Smooth muscle cell (in vitro differentiated cells): ENCODE measurements around the gene GNGT2. TPM values are rescaled to one million over a fixed set of nuclear protein-coding genes. Genes with fewer than 3 reads are reported as not detected.
"Not testable (repeated sequence)": the region's sequence is repeated elsewhere in the genome, so short reads cannot be mapped to it uniquely, and the experiment has no call there.

ENCODE experiments used
- DNase-seq: peaks from one replicate; lab custom pipeline; 2025; ENCODE audit not compliant: unreplicated experiment; lab: John Stamatoyannopoulos, UW
- H2AFZ ChIP-seq: fragments of 200-600 bp; sonication (generic); 2 replicates; pipeline ENCODE4 v1.6.0; 2016; ENCODE audit warnings: antibody characterized with exemption, low read depth, mild to moderate bottlenecking
- H3F3A ChIP-seq: fragments of 200-600 bp; sonication (generic); 2 replicates; pipeline ENCODE4 v1.6.0; 2017; ENCODE audit warnings: antibody characterized with exemption, low read depth
- H3K27ac ChIP-seq: fragments of 200-600 bp; sonication (generic); 2 replicates; pipeline ENCODE4 v1.5.1; 2016; ENCODE audit warnings: low read depth, mild to moderate bottlenecking
- H3K27me3 ChIP-seq: fragments of 200-600 bp; sonication (generic); 2 replicates; pipeline ENCODE4 v1.6.1; 2016; ENCODE audit warnings: low read depth, mild to moderate bottlenecking
- H3K36me3 ChIP-seq: fragments of 200-600 bp; sonication (generic); 2 replicates; pipeline ENCODE4 v1.5.1; 2016; ENCODE audit warnings: low read depth
- H3K4me1 ChIP-seq: fragments of 200-600 bp; sonication (generic); 2 replicates; pipeline ENCODE4 v1.5.1; 2016; ENCODE audit warnings: low read depth
- H3K4me2 ChIP-seq: fragments of 200-600 bp; sonication (generic); 2 replicates; pipeline ENCODE4 v1.6.0; 2016; ENCODE audit warnings: mild to moderate bottlenecking
- H3K4me3 ChIP-seq: fragments of 200-600 bp; sonication (generic); 2 replicates; pipeline ENCODE4 v1.5.1; 2016; ENCODE audit warnings: mild to moderate bottlenecking
- H3K79me2 ChIP-seq: fragments of 200-600 bp; sonication (generic); 2 replicates; pipeline ENCODE4 v1.6.0; 2016; ENCODE audit warnings: low read depth, mild to moderate bottlenecking
- H3K9ac ChIP-seq: fragments of 200-600 bp; sonication (generic); 2 replicates; pipeline ENCODE4 v1.6.0; 2016; ENCODE audit warnings: low read depth
- H3K9me3 ChIP-seq: fragments of 200-600 bp; sonication (generic); replicated peaks from 2 replicates; pipeline ENCODE4 v1.5.1; 2016; ENCODE audit warnings: low read depth
- H4K20me1 ChIP-seq: fragments of 200-600 bp; sonication (generic); 2 replicates; pipeline ENCODE4 v1.6.0; 2016; ENCODE audit warnings: low read depth
- CTCF ChIP-seq: fragments of 200-600 bp; sonication (generic); IDR thresholded peaks from 2 replicates; pipeline ENCODE4 v1.5.1; 2017; ENCODE audit warnings: borderline replicate concordance, mild to moderate bottlenecking, antibody characterized with exemption; ENCODE audit not compliant: insufficient read depth, poor library complexity, severe bottlenecking
- WGBS: methylation state at CpG from one replicate; pipeline ENCODE4 v1.1.7; 2016; ENCODE audit warnings: low lambda C conversion rate; 5-methylcytosine and 5-hydroxymethylcytosine counted together
- polyA plus RNA-seq: library from polyadenylated mRNA; unstranded; fragments of >200 nt; fragmentation: Nextera tagmentation; extraction: Ambion mirVana; gene quantifications from 2 replicates; pipeline ENCODE4 v1.2.1, GENCODE V29; 2016
- total RNA-seq: library from RNA; depleted of rRNA; stranded (reverse); fragments of >200 nt; gene quantifications from 2 replicates; pipeline ENCODE4 v1.2.3, GENCODE V29; 2014

The GNGT2 gene
- total and polyA plus RNA-seq, 2 experiments from 2014 or later, result 0.75 to 0.81 TPM

GRCh38 chr17:49183801-49184200, 26.6 kb downstream of the GNGT2 start:
- Histone ChIP-seq H3K27ac (no peak overlapping the region), H3K79me2 (no peaks in the 10 kb centered on the region), H3K36me3 (no peaks in the 10 kb centered on the region), H3F3A (no peaks in the 10 kb centered on the region), H3K4me1 (no peaks in the 10 kb centered on the region), H3K4me2 (no peak overlapping the region), H3K9me3 (no peaks in the 10 kb centered on the region), H3K4me3 (no peak overlapping the region), H2AFZ (no peak overlapping the region), H3K9ac (no peak overlapping the region), H3K27me3 (no peaks in the 10 kb centered on the region), H4K20me1 (no peaks in the 10 kb centered on the region)
- no peak for DNase-seq
- WGBS, result 90% methylated on average over 6 of the region's 7 CpGs
- TF ChIP-seq CTCF, result no peak

- no peak for TF ChIP-seq CTCF
These were observed 27.0 kb downstream of the GNGT2 start for GRCh38 chr17:49183341-49183740.

GRCh38 chr17:49180998-49181635, 29.3 kb downstream of the GNGT2 start:
- Histone ChIP-seq H3K27ac (no peak overlapping the region), H3K4me3 (no peak overlapping the region), H4K20me1 (no peaks in the 10 kb centered on the region), H3F3A (no peaks in the 10 kb centered on the region), H3K9me3 (peaks cover 6% of the 10 kb centered on the region), H3K36me3 (no peaks in the 10 kb centered on the region), H3K9ac (no peak overlapping the region), H3K79me2 (no peaks in the 10 kb centered on the region), H3K4me2 (no peak overlapping the region), H2AFZ (no peak overlapping the region), H3K4me1 (no peaks in the 10 kb centered on the region), H3K27me3 (no peaks in the 10 kb centered on the region)
- TF ChIP-seq CTCF, result no peak
- 67% methylated on average over 6 of the region's 6 CpGs for WGBS
- DNase-seq, result no peak

More at GRCh38 chr17:49183341-49183740, 27.0 kb downstream of the GNGT2 start:
- no peak for DNase-seq
- no peak overlapping the region for H3K9ac ChIP-seq
- H4K20me1 ChIP-seq, result no peaks in the 10 kb centered on the region
- WGBS, result 84% methylated on average over 5 of the region's 5 CpGs
- no peak overlapping the region for H3K4me2 ChIP-seq
- H3K27ac ChIP-seq, result no peak overlapping the region
- no peaks in the 10 kb centered on the region for H3K79me2 ChIP-seq
- H3F3A ChIP-seq, result no peaks in the 10 kb centered on the region
- no peaks in the 10 kb centered on the region for H3K36me3 ChIP-seq
- no peaks in the 10 kb centered on the region for H3K4me1 ChIP-seq
- no peaks in the 10 kb centered on the region for H3K9me3 ChIP-seq
- H2AFZ ChIP-seq, result no peak overlapping the region
- H3K27me3 ChIP-seq, result no peaks in the 10 kb centered on the region
- no peak overlapping the region for H3K4me3 ChIP-seq

GRCh38 chr17:49180303-49180702, 30.1 kb downstream of the GNGT2 start:
- Histone ChIP-seq H3K36me3 (no peaks in the 10 kb centered on the region), H3K9ac (no peak overlapping the region), H3F3A (no peaks in the 10 kb centered on the region), H3K27ac (no peak overlapping the region), H2AFZ (no peak overlapping the region), H3K9me3 (peaks cover 6% of the 10 kb centered on the region), H3K4me3 (no peak overlapping the region), H3K4me2 (no peak overlapping the region), H4K20me1 (no peaks in the 10 kb centered on the region), H3K4me1 (no peaks in the 10 kb centered on the region), H3K79me2 (no peaks in the 10 kb centered on the region), H3K27me3 (no peaks in the 10 kb centered on the region)
- DNase-seq, result peak; percentile 3
- 49% methylated on average over 5 of the region's 5 CpGs for WGBS
- peak; percentile 65 for TF ChIP-seq CTCF

GRCh38 chr17:49175978-49176377, 34.4 kb downstream of the GNGT2 start:
- not testable (repeated sequence) for H2AFZ ChIP-seq, DNase-seq, H3K9me3 ChIP-seq, H3K4me1 ChIP-seq, H4K20me1 ChIP-seq, H3K4me3 ChIP-seq, H3F3A ChIP-seq, H3K36me3 ChIP-seq, H3K4me2 ChIP-seq, H3K79me2 ChIP-seq, H3K9ac ChIP-seq, H3K27ac ChIP-seq, H3K27me3 ChIP-seq
- 93% methylated on average over 11 of the region's 11 CpGs for WGBS
